Panc1 (cell line): ENCODE data around the gene SNRPN.
"Not testable (repeated sequence)": the region's sequence is repeated elsewhere in the genome, so short reads cannot be mapped to it uniquely, and the experiment has no call there.

Experiments used
- POLR2AphosphoS5 ChIP-seq: IDR thresholded peaks from 2 replicates; pipeline ENCODE4 v1.6.1; 2012; ENCODE audit warnings: mild to moderate bottlenecking, low read depth, low read length, moderate library complexity
- TF ChIP-seq, protein P1 (sequence below): fragments of 450-650 bp; IDR thresholded peaks from 2 replicates; pipeline ENCODE4 v1.5.1; 2017; ENCODE audit warnings: mild to moderate bottlenecking

DNA sequence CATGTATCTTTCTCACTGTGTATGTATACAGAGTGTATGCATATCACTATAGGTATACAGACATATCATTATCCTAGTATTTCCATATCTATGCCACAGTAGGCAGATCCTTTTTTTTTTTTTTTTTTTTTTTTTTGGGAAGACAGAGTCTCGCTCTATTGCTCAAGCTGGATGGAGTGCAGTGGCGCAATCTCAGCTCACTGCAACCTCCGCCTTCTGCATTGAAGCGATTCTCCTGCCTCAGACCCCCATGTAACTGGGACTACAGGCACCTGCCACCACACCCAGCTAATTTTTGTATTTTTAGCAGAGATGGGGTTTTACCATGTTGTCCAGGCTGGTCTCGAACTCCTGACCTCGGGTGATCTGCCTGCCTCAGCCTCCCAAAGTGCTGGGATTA lies 32.0 kb upstream of the SNRPN start:
- TF ChIP-seq, protein P1, sequence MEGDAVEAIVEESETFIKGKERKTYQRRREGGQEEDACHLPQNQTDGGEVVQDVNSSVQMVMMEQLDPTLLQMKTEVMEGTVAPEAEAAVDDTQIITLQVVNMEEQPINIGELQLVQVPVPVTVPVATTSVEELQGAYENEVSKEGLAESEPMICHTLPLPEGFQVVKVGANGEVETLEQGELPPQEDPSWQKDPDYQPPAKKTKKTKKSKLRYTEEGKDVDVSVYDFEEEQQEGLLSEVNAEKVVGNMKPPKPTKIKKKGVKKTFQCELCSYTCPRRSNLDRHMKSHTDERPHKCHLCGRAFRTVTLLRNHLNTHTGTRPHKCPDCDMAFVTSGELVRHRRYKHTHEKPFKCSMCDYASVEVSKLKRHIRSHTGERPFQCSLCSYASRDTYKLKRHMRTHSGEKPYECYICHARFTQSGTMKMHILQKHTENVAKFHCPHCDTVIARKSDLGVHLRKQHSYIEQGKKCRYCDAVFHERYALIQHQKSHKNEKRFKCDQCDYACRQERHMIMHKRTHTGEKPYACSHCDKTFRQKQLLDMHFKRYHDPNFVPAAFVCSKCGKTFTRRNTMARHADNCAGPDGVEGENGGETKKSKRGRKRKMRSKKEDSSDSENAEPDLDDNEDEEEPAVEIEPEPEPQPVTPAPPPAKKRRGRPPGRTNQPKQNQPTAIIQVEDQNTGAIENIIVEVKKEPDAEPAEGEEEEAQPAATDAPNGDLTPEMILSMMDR, result not testable (repeated sequence)
- not testable (repeated sequence) for TF ChIP-seq POLR2AphosphoS5
